ENCODE data around the gene TRMT61A. TPM values are rescaled to one million over a fixed set of nuclear protein-coding genes. Genes with fewer than 3 reads are reported as not detected.

Gene TRMT61A
- total RNA-seq, 4 donors from 2014 or later = 14.9 to 24.4 (median 21.3) TPM

GRCh38 chr14:103533999-103534575 lies 5.1 kb downstream of the TRMT61A start:
- Histone ChIP-seq H3K4me1 (peaks cover 16 to 26% of the 10 kb centered on the region in 2 donors), H3K36me3 (no peaks in the 10 kb centered on the region), H3K27me3 (no peaks in the 10 kb centered on the region), H3K27ac (no peak overlapping the region), H3K9me3 (no peaks in the 10 kb centered on the region), H3K4me3 (replicated peaks in 1 of 3) (no peak overlapping the region)
- intact Hi-C loops (cut with DNase I) = no loop called here
- 89 to 100% methylated on average over 6 to 9 of the region's 25 CpGs for WGBS, 2 donors
- TF ChIP-seq POLR2A (IDR thresholded peaks at IDR 0.05) (no peak), CTCF (IDR thresholded peaks at IDR 0.05) (no peak)
- no peak for DNase-seq

- TF ChIP-seq CTCF (IDR thresholded peaks at IDR 0.05) = no peak
- no peak for TF ChIP-seq POLR2A (IDR thresholded peaks at IDR 0.05)
- H3K27me3 ChIP-seq = no peaks in the 10 kb centered on the region
- H3K4me3 ChIP-seq (replicated peaks in 1 of 3) = no peak overlapping the region
- 92 to 98% methylated on average over 16 to 17 of the region's 22 CpGs for WGBS, 2 donors
- intact Hi-C loops (cut with DNase I) = no loop called here
- peaks cover 13 to 28% of the 10 kb centered on the region in 2 donors for H3K4me1 ChIP-seq
- no peak overlapping the region for H3K27ac ChIP-seq
- no peaks in the 10 kb centered on the region for H3K36me3 ChIP-seq
- DNase-seq = no peak
- no peaks in the 10 kb centered on the region for H3K9me3 ChIP-seq
Observed at GRCh38 chr14:103534576-103535061, 5.6 kb downstream of the TRMT61A start.

GRCh38 chr14:103535081-103535890 lies 6.3 kb downstream of the TRMT61A start:
- Histone ChIP-seq H3K27me3 (no peaks in the 10 kb centered on the region), H3K4me1 (peaks cover 11 to 26% of the 10 kb centered on the region in 2 donors), H3K9me3 (no peaks in the 10 kb centered on the region), H3K27ac (no peak overlapping the region), H3K4me3 (replicated peaks in 1 of 3) (no peak overlapping the region), H3K36me3 (no peaks in the 10 kb centered on the region)
- WGBS, 2 donors = 88 to 89% methylated on average over 13 to 20 of the region's 21 CpGs
- intact Hi-C loops (cut with DNase I) = no loop called here
- DNase-seq = no peak
- TF ChIP-seq CTCF (IDR thresholded peaks at IDR 0.05) (no peak), POLR2A (IDR thresholded peaks at IDR 0.05) (no peak)

GRCh38 chr14:103535891-103536565 lies 7.0 kb downstream of the TRMT61A start:
- TF ChIP-seq POLR2A (IDR thresholded peaks at IDR 0.05) = no peak
- no peak for TF ChIP-seq CTCF (IDR thresholded peaks at IDR 0.05)
- WGBS, 2 donors = 80 to 86% methylated on average over 4 to 9 of the region's 11 CpGs

More at GRCh38 chr14:103535891-103536565, 7.0 kb downstream of the TRMT61A start:
- H3K4me3 ChIP-seq (replicated peaks in 1 of 3) = no peak overlapping the region
- peaks cover 19 to 29% of the 10 kb centered on the region in 2 donors for H3K4me1 ChIP-seq
- no peaks in the 10 kb centered on the region for H3K36me3 ChIP-seq
- no peak for DNase-seq
- H3K27ac ChIP-seq = no peak overlapping the region
- H3K27me3 ChIP-seq = no peaks in the 10 kb centered on the region
- intact Hi-C loops (cut with DNase I) = no loop called here
- H3K9me3 ChIP-seq = no peaks in the 10 kb centered on the region

Measured in thyroid gland (tissue), 4 donors.